ENCODE results near the gene LIN7B.

The LIN7B gene

GRCh38 chr19:49120325-49120683, 6.1 kb downstream of the LIN7B start:
- TF ChIP-seq GATA3 (IDR thresholded peaks at IDR 0.05; ENCODE audit: low read depth, low read length) (no peak), GATA2 (IDR thresholded peaks at IDR 0.05; ENCODE audit: low read depth, low read length) (no peak)

- TF ChIP-seq GATA3 (IDR thresholded peaks at IDR 0.05; ENCODE audit: low read depth, low read length): no peak
- TF ChIP-seq GATA2 (IDR thresholded peaks at IDR 0.05; ENCODE audit: low read depth, low read length): no peak
These were observed 6.7 kb downstream of the LIN7B start for GRCh38 chr19:49120868-49121267.

GRCh38 chr19:49125025-49125731, 11.0 kb downstream of the LIN7B start:
- TF ChIP-seq GATA3 (IDR thresholded peaks at IDR 0.05; ENCODE audit: low read depth, low read length) (no peak), GATA2 (IDR thresholded peaks at IDR 0.05; ENCODE audit: low read depth, low read length) (no peak)

GRCh38 chr19:49126575-49126974, 12.4 kb downstream of the LIN7B start:
- no peak for TF ChIP-seq GATA3 (IDR thresholded peaks at IDR 0.05; ENCODE audit: low read depth, low read length)
- no peak for TF ChIP-seq GATA2 (IDR thresholded peaks at IDR 0.05; ENCODE audit: low read depth, low read length)

- TF ChIP-seq GATA2 (IDR thresholded peaks at IDR 0.05; ENCODE audit: low read depth, low read length): no peak
- no peak for TF ChIP-seq GATA3 (IDR thresholded peaks at IDR 0.05; ENCODE audit: low read depth, low read length)
These were observed 13.7 kb downstream of the LIN7B start for GRCh38 chr19:49127674-49128544.

- TF ChIP-seq GATA2 (IDR thresholded peaks at IDR 0.05; ENCODE audit: low read depth, low read length): no peak
- TF ChIP-seq GATA3 (IDR thresholded peaks at IDR 0.05; ENCODE audit: low read depth, low read length): no peak
These were observed 14.5 kb downstream of the LIN7B start for GRCh38 chr19:49128545-49129237.

GRCh38 chr19:49129238-49129583, 15.0 kb downstream of the LIN7B start:
- TF ChIP-seq GATA2 (IDR thresholded peaks at IDR 0.05; ENCODE audit: low read depth, low read length): no peak
- no peak for TF ChIP-seq GATA3 (IDR thresholded peaks at IDR 0.05; ENCODE audit: low read depth, low read length)

- TF ChIP-seq GATA2 (IDR thresholded peaks at IDR 0.05; ENCODE audit: low read depth, low read length) (no peak), GATA3 (IDR thresholded peaks at IDR 0.05; ENCODE audit: low read depth, low read length) (no peak)
These were observed 16.2 kb downstream of the LIN7B start for GRCh38 chr19:49130325-49130724.

GRCh38 chr19:49132974-49133609, 18.9 kb downstream of the LIN7B start:
- TF ChIP-seq GATA3 (IDR thresholded peaks at IDR 0.05; ENCODE audit: low read depth, low read length) (no peak), GATA2 (IDR thresholded peaks at IDR 0.05; ENCODE audit: low read depth, low read length) (no peak)

GRCh38 chr19:49133621-49134454, 19.7 kb downstream of the LIN7B start:
- no peak for TF ChIP-seq GATA2 (IDR thresholded peaks at IDR 0.05; ENCODE audit: low read depth, low read length)
- TF ChIP-seq GATA3 (IDR thresholded peaks at IDR 0.05; ENCODE audit: low read depth, low read length): no peak

GRCh38 chr19:49135686-49136085, 21.5 kb downstream of the LIN7B start:
- TF ChIP-seq GATA2 (IDR thresholded peaks at IDR 0.05; ENCODE audit: low read depth, low read length) (no peak), GATA3 (IDR thresholded peaks at IDR 0.05; ENCODE audit: low read depth, low read length) (no peak)

- TF ChIP-seq GATA2 (IDR thresholded peaks at IDR 0.05; ENCODE audit: low read depth, low read length) (no peak), GATA3 (IDR thresholded peaks at IDR 0.05; ENCODE audit: low read depth, low read length) (no peak)
These were observed 22.6 kb downstream of the LIN7B start for GRCh38 chr19:49136771-49137171.

- TF ChIP-seq GATA2 (IDR thresholded peaks at IDR 0.05; ENCODE audit: low read depth, low read length) (no peak), GATA3 (IDR thresholded peaks at IDR 0.05; ENCODE audit: low read depth, low read length) (no peak)
These were observed 26.8 kb downstream of the LIN7B start for GRCh38 chr19:49140951-49141350.
